Metanephros (tissue), 2 donors: ENCODE measurements around the gene NEDD9. TPM values are rescaled to one million over a fixed set of nuclear protein-coding genes. Genes with fewer than 3 reads are reported as not detected.

Experiments
- small RNA-seq: library from RNA; depleted of rRNA; stranded (forward); fragments of <200 nt; gene quantifications from one replicate; pipeline ENCODE3, GENCODE V24; 2014; ENCODE audit warnings: low replicate concordance
- total RNA-seq: library from RNA; depleted of rRNA; stranded (reverse); fragments of >200 nt; gene quantifications from one replicate; pipeline ENCODE4 v1.2.3, GENCODE V29; 2014

NEDD9 gene, protein sequence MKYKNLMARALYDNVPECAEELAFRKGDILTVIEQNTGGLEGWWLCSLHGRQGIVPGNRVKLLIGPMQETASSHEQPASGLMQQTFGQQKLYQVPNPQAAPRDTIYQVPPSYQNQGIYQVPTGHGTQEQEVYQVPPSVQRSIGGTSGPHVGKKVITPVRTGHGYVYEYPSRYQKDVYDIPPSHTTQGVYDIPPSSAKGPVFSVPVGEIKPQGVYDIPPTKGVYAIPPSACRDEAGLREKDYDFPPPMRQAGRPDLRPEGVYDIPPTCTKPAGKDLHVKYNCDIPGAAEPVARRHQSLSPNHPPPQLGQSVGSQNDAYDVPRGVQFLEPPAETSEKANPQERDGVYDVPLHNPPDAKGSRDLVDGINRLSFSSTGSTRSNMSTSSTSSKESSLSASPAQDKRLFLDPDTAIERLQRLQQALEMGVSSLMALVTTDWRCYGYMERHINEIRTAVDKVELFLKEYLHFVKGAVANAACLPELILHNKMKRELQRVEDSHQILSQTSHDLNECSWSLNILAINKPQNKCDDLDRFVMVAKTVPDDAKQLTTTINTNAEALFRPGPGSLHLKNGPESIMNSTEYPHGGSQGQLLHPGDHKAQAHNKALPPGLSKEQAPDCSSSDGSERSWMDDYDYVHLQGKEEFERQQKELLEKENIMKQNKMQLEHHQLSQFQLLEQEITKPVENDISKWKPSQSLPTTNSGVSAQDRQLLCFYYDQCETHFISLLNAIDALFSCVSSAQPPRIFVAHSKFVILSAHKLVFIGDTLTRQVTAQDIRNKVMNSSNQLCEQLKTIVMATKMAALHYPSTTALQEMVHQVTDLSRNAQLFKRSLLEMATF
- 90.4 TPM for total RNA-seq

DNA sequence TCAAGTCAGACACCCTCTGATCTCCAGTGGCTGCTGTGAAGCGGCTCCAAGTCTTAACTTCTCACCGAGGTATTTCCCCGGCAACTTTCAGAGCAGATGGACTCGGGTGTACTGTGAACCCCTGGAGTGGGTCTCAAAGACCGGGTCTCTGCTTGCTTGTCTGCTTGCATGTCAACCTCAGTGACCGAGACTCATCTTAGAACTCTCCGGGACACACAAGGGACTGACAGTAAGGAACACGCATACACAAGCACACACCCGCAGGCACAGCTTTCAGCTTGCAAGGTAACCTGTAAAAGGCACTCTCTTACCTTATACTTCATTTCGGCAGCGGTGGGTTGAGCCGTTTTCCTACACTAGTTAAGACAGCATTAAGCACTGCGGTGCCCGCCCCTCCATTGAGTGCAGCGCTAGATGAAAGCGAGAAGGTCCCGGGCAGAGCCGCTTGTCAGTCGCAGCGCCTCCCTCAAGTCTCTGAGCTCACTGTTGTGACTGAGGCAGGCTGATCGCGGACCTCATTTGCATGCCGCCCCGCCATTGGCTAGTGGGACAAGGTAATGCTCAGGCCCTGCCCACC is at the start of gene NEDD9:
Gene NEDD9 (minus strand): TSS at position 476 of the 577 bp plus-strand sequence. CDS start 153 bp downstream, at position 323.

Small RNAs within 50 kb of the gene (small RNA-seq; reads per million reads assigned to genes)
- not detected for gene AL136139.1

Other genes starting within 250 kb of the NEDD9 start
- gene ELOVL2, start 188.4 kb downstream of the NEDD9 start, total RNA-seq, result 2.3 TPM
- gene SMIM13, start 138.8 kb downstream of the NEDD9 start, total RNA-seq, result 10.7 TPM
- gene ERVFRD-1, start 120.9 kb downstream of the NEDD9 start, total RNA-seq, result not detected